ENCODE results near the gene TRIM72. TPM values are rescaled to one million over a fixed set of nuclear protein-coding genes. Genes with fewer than 3 reads are reported as not detected.

TRIM72 gene
- total RNA-seq, 4 donors from 2014 or later: 76.7 to 101 (median 97.4) TPM

DNA sequence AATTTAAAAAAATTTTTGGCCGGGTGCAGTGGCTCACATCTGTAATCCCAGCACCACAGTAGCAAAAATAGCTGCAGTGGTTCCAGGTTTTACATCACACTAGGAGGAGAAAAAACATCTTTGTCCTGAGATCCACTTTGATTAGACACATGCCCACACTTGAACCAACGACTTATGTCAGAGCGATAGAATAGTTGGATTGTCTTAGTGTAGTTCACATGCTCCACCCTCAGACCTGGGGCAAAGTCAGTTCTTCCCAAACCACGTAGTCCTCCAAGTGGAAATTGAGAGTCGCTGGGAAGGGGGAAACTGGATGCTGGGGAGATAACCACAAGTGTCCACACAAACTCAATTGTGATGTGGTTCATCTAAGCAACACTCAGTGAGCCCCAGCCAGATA lies 34.4 kb downstream of the TRIM72 start:
- Histone ChIP-seq H3K27me3 (peaks cover 0 to 3% (median 0%) of the 10 kb centered on the region in 3 donors), H3K27ac (no peak overlapping the region), H3K36me3 (no peaks in the 10 kb centered on the region), H3K9me3 (no peaks in the 10 kb centered on the region), H3K4me1 (no peaks in the 10 kb centered on the region), H3K4me3 (no peak overlapping the region)
- intact Hi-C loops (cut with DNase I; ENCODE audit: low total_unique reads) (no loop called here), in situ Hi-C loops (cut with MboI; ENCODE audit: low sequenced_read_pairs in 4 of 4) (no loop called here)
- no peak for TF ChIP-seq POLR2A (IDR thresholded peaks at IDR 0.05)
- TF ChIP-seq, protein P1, sequence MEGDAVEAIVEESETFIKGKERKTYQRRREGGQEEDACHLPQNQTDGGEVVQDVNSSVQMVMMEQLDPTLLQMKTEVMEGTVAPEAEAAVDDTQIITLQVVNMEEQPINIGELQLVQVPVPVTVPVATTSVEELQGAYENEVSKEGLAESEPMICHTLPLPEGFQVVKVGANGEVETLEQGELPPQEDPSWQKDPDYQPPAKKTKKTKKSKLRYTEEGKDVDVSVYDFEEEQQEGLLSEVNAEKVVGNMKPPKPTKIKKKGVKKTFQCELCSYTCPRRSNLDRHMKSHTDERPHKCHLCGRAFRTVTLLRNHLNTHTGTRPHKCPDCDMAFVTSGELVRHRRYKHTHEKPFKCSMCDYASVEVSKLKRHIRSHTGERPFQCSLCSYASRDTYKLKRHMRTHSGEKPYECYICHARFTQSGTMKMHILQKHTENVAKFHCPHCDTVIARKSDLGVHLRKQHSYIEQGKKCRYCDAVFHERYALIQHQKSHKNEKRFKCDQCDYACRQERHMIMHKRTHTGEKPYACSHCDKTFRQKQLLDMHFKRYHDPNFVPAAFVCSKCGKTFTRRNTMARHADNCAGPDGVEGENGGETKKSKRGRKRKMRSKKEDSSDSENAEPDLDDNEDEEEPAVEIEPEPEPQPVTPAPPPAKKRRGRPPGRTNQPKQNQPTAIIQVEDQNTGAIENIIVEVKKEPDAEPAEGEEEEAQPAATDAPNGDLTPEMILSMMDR (IDR thresholded peaks at IDR 0.05 in 4 of 5, conservative IDR thresholded peaks at IDR 0.05 in 1 of 5): no peak
- DNase-seq: no peak
- no peak for ATAC-seq

DNA sequence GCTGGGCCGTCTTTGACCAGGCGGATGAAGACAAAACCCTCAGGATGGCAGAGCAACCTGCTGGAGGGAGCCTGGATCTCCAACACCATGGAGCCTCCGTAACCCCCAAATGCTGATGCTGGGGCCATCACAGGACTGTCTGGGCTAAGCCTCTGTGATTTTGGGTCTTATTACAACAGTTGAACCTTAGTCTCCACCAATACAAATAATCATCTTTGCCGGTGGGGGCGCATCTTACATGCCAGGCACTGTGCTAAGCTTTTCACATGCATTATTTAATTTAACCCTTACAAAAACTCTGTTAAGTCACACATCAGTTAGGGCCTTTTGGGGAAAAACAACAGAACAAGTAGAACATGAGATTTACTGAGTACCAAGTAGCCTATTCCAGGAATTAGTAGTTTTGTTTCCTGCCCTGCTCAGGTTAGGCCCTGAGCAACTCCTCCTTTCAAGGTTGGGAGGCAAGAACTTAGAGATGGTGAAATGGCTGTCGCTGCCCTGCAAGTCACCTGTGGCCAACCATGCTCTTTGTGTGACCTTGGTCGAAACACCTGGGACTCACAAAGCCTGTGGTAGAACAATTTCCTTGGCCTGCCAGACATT lies 37.0 kb downstream of the TRIM72 start:
- TF ChIP-seq POLR2A (IDR thresholded peaks at IDR 0.05): no peak
- TF ChIP-seq, protein P1 (IDR thresholded peaks at IDR 0.05 in 4 of 5, conservative IDR thresholded peaks at IDR 0.05 in 1 of 5): no peak
- Histone ChIP-seq H3K36me3 (no peaks in the 10 kb centered on the region), H3K4me3 (no peak overlapping the region), H3K27me3 (peaks cover 0 to 2% (median 0%) of the 10 kb centered on the region in 3 donors), H3K9me3 (no peaks in the 10 kb centered on the region), H3K27ac (no peak overlapping the region), H3K4me1 (no peaks in the 10 kb centered on the region)
- DNase-seq (no peak), ATAC-seq (no peak)
- intact Hi-C loops (cut with DNase I; ENCODE audit: low total_unique reads) (no loop called here), in situ Hi-C loops (cut with MboI; ENCODE audit: low sequenced_read_pairs in 4 of 4) (no loop called here)

- Histone ChIP-seq H3K27ac (no peak overlapping the region), H3K36me3 (no peaks in the 10 kb centered on the region)
- ATAC-seq: no peak
Observed at GRCh38 chr16:31251435-31251834, 37.5 kb downstream of the TRIM72 start.

GRCh38 chr16:31253642-31254045 lies 39.7 kb downstream of the TRIM72 start:
- Histone ChIP-seq H3K9me3 (no peaks in the 10 kb centered on the region), H3K4me1 (no peaks in the 10 kb centered on the region), H3K36me3 (no peaks in the 10 kb centered on the region), H3K27me3 (no peaks in the 10 kb centered on the region), H3K4me3 (no peak overlapping the region), H3K27ac (no peak overlapping the region)
- peak; percentile 25 to 42 for DNase-seq
- TF ChIP-seq POLR2A (IDR thresholded peaks at IDR 0.05): no peak
- TF ChIP-seq, protein P1 (IDR thresholded peaks at IDR 0.05 in 4 of 5, conservative IDR thresholded peaks at IDR 0.05 in 1 of 5): no peak
- in situ Hi-C loops (cut with MboI; ENCODE audit: low sequenced_read_pairs in 4 of 4) (no loop called here), intact Hi-C loops (cut with DNase I; ENCODE audit: low total_unique reads) (no loop called here)
- peak in 1 of 2 donors; percentile 75 for ATAC-seq

More at GRCh38 chr16:31251435-31251834, 37.5 kb downstream of the TRIM72 start:
- Histone ChIP-seq H3K4me1 (no peaks in the 10 kb centered on the region), H3K27me3 (no peaks in the 10 kb centered on the region), H3K9me3 (no peaks in the 10 kb centered on the region), H3K4me3 (no peak overlapping the region)
- in situ Hi-C loops (cut with MboI; ENCODE audit: low sequenced_read_pairs in 4 of 4) (no loop called here), intact Hi-C loops (cut with DNase I; ENCODE audit: low total_unique reads) (no loop called here)
- no peak for TF ChIP-seq POLR2A (IDR thresholded peaks at IDR 0.05)
- TF ChIP-seq, protein P1 (IDR thresholded peaks at IDR 0.05 in 4 of 5, conservative IDR thresholded peaks at IDR 0.05 in 1 of 5): no peak
- DNase-seq: no peak

- no peak overlapping the region for H3K27ac ChIP-seq
- intact Hi-C loops (cut with DNase I; ENCODE audit: low total_unique reads) (no loop called here), in situ Hi-C loops (cut with MboI; ENCODE audit: low sequenced_read_pairs in 4 of 4) (no loop called here)
- no peak overlapping the region for H3K4me3 ChIP-seq
- H3K4me1 ChIP-seq: no peaks in the 10 kb centered on the region
- DNase-seq (no peak), ATAC-seq (no peak)
- TF ChIP-seq, protein P1 (IDR thresholded peaks at IDR 0.05 in 4 of 5, conservative IDR thresholded peaks at IDR 0.05 in 1 of 5): no peak
- TF ChIP-seq POLR2A (IDR thresholded peaks at IDR 0.05): no peak
- H3K36me3 ChIP-seq: no peaks in the 10 kb centered on the region
- no peaks in the 10 kb centered on the region for H3K9me3 ChIP-seq
- no peaks in the 10 kb centered on the region for H3K27me3 ChIP-seq
Observed at GRCh38 chr16:31256466-31256865, 42.5 kb downstream of the TRIM72 start.

All from gastrocnemius medialis (tissue), 4 donors.